ENCODE results near the gene LRRC7. TPM values are rescaled to one million over a fixed set of nuclear protein-coding genes. Genes with fewer than 3 reads are reported as not detected.

Gene LRRC7
- polyA plus RNA-seq (2013, experiment 1 of 2; ENCODE audit: insufficient read length), result 0.96 TPM
- polyA plus RNA-seq (2013, experiment 2 of 2; ENCODE audit: insufficient read length), result 1.4 TPM

DNA sequence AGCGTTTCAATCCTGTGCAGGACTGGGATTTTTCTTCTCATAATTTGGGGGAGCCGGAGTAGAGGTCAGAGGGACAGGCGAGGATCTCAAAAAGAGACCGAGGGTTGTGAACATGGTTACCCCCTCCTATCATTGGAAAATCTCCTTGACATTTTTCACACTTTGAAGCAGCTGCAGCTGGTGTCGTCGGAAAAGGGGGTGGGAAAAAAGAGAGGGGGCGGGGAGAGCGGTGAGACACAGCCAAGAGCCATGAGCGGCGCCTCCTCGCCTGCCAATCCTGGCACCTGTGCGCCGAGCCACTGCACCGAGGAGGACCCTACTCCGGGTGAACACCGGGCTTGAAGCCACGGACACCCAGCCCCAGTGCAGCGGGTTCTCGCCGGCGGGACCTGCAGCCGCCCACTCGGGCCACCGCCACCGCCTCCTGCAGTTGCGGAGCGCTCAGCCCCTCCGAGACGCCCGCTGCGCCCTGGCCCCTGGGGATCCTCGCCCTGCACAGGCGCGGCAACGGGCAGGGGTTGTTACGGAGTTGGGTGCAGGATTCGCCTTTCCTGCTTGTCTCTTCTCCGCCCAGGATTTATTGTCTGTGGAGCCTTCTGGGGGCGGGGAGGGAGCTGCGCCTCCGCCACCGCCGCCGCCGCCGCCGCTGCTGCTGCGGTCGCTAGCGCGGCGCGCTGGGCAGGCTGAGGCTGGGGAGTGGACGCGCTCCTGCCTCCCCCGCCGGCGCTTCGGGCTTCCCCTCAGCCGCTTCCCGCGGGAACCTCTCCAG is at the start of gene LRRC7:
TSS of gene LRRC7 (plus strand) at position 271 of the 769 bp plus-strand sequence. CDS start 718 bp downstream, outside the sequence.
- DNase-seq, result no peak

DNA sequence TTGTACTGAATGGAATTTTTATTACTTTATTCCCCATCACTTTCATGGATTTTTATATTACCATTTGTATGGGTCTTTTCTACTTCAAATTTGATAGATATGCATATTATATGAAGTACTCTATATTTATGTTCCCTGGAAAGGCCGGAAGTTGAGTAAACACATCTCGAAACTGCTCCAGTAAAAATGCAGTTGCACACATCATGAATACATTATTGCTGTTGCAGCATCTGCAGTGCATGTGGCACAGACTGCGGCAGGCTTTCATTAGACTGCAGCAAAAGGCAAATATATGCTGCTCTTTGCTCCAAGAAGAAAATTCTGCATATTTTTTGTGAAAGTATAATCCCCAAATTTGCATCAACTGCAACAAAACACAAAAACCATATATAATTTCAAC is 48.7 kb upstream of the LRRC7 start:
- peak; percentile 35 for DNase-seq

DNA sequence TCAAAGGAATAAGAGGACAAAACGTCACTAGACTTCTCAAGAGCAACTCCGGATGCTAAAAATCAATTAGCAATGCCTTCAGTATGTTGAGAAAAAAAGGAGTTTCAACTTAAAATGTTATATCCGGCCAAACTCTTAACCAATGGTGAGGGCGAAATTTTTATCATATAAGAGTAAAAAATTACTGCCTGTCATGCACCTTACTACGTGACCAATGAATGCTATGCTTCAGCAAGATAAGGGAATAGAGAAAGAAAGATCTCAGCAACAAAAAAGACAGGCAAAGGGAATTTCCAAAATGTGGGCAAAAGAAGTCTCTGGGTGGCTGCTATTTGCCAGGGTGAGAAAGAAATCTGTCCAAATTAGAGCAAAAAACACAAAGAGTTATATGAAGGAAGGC is 47.4 kb upstream of the LRRC7 start:
- DNase-seq, result no peak

DNA sequence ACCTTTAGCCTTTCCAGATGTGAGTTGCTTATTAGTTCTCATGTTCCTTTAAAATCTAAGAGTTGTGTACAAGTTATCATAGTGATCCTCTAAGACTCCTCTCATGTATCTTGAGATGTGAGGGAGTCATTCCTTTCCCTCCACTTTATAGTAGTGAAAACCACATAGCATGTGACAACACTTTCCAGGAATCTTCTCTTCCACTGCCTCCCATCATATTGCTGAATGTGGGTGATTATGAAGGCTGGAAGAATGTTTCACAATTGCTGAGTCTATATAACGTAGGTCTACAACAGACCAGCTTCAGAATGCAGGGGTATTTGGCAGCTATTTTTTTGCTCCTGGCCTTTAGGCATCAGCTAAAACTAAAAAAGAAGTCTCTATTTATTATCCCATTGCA is 44.7 kb upstream of the LRRC7 start:
- peak; percentile 97 for DNase-seq

DNA sequence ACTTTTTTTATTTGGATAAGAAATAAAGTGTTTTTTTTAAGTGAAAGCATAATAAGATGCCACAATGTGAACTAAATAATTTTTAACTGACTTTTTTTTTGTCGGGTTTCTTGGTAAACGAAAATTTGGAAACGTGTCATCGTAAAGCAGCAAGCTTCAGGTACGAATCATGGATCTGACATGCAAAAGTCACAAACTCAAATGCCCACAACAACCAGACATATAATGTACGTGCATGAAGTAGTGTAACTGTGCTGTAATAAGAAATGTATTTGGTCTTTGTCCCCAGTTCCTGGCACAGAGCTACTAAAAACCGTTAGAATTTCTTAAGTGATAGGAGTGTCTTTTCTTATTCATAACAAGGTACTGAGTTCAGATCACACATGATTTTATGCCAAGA is 44.3 kb upstream of the LRRC7 start:
- peak; percentile 60 for DNase-seq

DNA sequence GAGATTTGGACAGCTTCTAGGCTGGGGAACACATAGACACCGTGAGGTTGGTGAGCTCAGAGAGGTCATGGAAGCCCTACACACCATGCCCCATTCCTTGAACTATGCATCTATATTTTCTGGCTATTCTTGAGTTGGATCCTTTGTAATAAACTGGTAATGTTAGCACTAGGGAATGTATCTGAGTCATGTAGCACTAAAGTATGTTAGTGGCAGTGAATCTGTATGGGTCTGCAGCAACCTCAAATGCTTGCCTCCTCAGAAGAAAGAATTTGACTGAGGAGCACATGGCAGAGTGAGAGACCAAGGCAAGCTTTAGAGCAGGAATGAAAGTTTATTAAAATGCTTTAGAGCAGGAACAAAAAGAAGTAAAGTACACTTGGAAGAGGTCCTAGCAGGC is 43.7 kb upstream of the LRRC7 start:
- DNase-seq, result peak; percentile 86

DNA sequence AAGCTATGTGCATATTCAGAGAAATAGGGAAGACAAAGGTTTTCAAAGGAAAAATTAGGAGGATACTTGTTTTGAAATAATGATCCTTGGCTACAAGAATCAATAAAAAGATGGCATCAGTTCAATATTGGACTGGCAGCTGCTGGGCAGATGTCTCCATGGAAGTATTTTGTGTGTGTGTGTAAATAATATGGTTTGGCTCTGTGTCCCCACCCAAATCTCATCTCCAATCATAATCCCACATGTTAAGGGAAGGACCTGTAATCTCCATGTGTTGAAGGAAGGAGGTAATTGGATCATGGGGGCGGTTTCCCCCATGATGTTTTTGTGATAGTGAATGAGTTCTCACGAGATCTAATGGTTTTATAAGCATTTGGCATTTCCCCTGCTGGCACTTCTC is 40.4 kb upstream of the LRRC7 start:
- no peak for DNase-seq

DNA sequence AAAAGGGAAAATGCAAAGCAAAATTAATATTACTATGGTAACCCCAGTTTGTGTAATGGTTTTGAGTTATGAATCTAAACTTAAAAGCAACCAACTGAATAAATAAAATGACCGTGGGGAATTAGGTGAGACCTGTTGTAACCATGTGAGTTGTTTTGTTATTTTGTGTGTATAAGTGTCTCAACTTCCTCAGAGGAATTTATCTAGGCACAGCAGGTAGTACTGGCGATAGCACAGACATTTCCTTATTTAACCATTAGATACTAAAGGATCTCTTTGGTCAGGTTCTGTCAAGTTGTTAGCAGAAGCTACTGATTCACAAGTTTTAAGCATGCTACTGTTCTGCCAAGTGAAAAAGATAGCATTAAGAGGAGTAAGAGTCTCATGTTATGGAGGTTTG is 39.3 kb upstream of the LRRC7 start:
- no peak for DNase-seq

DNA sequence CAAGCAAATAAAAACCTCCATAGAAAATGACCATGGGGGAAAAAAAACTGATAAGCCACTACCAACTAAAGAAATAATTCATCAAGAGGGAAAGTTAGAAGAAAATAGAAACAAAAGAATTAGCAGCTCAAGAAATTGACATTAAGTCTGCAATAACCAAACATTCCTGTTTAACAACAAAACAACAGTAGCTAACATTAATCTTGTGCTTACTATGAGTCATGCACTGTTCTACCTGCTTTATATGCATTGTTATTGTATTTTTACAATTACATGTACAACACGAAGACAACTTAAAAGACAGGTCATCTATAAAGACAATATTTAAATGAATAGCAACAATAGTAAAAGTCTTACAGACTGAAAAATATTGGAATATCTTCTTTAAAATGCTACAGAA is 34.4 kb upstream of the LRRC7 start:
- DNase-seq, result no peak

DNA sequence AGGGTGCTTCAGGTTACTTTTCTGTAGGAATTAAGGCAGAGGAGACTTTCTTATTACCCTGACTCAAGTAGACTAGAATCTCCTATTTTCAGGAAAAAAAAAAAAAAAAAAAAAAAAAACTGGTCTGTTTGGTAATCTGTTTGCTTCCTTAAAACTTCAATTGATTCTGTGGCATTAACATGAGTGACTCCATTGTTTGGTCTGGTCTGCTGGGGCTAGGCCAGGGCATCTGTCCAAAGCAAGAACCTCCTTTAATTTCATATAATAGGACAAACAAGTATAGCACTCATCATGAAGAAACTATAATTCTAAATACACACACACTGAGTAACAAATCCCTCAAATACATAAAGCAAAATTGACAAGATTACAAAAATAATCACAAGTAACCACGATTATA is 32.9 kb upstream of the LRRC7 start:
- DNase-seq, result no peak

DNA sequence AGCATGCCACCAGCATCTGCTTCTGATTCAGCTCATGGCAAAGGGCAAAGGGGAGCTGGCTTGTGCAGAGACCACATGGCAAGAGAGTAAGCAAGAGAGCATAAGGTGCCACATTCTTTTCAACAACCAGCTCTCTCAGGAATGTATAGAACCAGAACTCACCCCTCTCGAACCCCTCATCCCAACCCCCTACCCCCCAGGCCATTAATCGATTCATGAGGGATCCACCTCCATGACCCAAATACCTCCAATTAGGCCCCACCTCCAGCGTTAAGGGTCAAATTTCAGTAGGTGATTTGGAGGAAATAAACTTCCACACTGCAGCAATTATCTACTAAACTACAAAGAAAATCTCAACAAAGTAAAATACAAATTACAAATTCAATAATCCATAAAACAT is 32.2 kb upstream of the LRRC7 start:
- no peak for DNase-seq

DNA sequence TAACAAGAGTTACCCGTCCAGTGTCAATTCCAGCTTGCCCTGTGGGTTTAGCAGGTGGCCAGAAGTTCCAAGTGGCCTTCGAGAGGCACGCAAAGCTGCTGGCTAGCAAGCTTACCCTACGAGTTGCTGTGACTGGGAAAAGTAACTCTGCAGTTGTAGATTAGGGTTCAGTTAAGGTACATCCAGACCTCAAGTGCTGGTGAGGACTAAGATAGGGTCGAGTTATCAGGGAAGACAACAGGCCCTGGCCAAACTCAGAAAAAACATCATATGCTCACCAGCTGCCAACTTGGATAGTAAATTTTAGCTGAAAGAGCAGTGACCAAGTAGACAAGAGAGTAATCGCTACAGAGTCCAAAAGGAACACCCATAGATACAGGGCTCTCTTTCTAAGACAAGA is 27.7 kb upstream of the LRRC7 start:
- DNase-seq, result no peak

DNA sequence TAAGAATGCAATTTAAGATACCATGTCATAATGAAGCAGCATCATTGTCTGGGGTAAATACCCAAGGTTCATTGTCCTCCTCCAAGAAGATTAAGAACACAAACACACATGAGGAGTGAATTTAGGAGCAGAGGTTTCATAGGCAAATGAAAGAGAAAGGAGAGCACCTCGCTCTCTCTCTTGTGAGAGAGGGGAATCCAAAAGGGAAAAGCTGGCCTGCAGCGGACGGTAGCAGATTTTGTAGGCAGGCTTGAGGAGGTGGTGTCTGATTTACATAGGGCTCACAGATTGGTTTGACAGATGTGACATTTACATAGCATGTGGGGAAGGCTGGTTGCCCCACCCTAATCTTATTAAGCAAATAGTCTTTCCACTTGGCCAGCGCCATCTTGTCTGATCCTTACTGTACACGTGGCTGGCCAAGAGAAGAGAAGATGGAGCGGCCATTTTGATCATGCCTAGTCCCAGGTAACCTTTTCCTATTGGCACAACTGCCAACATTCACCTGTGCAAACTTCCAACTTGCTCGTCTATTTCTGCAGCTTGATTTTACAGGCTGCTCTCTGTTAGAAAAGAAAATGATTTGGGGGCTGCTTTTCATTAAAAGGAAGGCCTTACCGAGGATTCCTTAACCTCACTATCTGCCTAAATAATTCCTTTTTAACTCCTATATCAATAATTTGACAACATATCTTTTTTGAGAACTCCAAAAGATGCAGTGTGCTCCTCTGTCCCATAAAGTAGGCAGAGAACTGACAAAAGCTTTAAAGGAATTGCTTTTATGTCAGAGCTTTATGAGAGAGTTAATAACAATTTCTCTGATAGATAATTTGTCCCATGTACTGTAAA is 16.0 kb upstream of the LRRC7 start:
- DNase-seq, result no peak

DNA sequence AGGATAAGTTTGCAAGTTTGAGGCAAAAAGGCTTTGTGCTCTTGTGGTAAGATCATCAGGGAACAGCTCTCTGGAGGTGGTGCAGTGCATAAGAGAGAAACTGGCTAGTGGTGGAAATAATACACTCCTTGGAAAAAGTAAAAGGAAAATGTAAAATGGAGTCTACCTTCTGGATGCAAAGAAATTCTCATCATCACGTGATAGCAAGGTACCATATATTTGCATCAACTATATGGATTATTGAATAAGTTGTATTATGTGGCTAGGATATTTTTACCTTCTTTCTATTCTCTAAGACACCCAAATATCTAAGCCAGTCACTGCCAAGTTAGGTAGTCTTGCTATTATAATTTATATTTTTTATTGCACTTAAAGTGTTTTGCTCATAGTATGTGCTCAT is 14.0 kb upstream of the LRRC7 start:
- DNase-seq, result no peak

DNA sequence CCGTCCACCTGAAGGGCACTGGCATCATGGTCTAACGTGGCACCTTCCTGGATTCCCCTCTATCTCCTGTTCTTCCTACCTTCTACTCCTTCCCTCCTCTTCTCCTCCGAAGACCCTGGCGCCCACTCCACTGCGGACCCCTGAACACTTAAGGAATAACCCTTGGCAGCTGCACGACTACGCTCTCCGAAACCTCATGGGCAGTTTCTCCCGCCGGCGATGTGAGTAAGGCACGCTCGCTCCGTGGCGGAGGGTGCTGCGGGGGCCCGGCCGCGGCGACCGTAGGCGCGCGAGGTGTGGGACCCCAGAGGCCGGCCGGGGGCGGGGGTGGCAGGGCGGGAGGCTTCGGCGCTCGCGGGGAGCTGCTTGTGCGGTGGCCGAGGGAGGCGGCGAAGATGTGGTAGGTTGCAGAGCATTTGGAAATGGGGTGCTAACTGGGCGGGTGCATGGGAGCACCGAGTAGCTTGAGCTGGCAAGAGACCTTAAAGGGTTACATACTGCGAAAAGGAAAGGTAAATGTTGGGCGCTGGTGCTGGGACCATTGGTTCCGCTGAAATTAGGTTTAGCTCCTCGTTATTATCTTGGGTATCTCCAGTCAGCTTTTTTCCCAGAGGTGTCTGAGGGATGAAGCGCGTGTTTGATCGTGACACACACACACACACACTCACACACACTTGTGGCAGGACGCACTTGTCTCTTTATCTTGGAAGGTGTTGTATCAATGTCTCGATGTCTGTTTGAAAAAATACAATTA is 876 bp downstream of the LRRC7 start:
- no peak for DNase-seq

DNA sequence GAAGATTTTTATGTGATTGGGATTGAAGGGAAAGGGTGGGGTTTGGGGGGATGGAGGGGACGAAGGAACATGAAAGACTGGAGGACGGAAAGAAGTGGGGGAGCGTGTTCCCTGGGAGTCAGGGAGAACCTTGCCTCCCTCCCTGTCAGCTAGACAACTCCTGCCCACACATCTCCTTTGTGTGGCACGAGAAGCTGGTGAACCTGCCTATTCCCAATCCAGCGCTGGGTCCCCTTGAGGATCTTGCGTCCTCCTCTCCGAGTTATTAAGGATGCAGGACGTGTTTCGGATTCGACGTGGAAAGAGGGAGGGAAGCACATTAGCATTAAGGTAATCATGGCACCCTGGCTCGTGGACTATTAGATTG is 1.4 kb downstream of the LRRC7 start:
- no peak for DNase-seq

DNA sequence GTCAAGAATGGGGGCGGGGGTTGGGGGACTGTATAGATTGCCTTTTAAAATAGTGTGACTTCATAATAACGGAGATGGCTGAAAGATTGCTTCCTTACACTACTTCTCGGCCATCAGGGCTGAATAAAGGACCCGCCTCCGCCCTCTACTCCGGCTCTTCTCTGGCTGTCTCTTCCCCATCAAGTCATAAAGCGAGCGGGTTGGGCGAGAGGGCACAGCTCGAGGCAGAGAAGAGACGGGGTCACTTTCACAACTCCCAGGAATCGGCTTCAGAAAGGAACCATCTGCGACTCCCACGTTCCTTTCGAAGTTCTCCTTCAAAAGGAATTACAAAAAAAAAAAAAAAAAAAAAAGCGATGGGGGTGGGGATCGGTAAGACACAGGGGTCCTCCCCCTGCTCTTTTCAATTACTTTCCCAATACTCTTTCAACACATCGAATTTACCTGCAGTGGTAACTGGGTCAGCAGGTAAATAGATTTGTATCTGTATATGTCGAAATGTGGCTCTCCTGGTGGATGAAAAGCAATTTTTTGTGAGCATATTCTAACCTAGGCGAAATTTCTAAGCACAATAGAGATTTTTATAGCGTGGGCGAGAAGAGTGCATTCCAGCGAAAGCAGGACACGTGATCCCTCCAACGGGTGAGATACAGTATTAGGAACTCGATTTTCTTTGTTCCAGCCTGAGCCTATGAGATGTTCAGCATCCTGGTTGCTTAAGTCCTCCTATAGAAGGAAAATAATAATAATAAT is 2.0 kb downstream of the LRRC7 start:
- DNase-seq, result no peak

DNA sequence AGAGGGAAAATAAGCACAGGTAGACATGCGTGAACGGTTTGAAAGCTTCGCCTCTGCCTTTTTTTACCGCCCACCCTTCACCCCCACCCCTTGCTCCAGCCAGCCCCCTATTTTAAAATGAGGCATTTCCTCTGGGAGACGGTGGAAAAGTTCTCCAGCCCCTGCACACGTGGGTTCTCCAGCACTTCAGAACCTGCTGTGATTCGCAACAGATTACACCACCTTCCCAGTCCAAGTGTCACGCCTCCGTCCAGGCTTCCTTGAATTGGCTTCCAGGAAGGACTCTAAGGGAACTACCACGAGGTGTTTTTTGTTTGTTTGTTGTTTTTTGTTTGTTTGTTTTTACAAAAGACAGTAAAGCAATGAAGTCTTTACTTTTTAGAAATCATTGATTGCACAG is 2.6 kb downstream of the LRRC7 start:
- DNase-seq, result no peak

DNA sequence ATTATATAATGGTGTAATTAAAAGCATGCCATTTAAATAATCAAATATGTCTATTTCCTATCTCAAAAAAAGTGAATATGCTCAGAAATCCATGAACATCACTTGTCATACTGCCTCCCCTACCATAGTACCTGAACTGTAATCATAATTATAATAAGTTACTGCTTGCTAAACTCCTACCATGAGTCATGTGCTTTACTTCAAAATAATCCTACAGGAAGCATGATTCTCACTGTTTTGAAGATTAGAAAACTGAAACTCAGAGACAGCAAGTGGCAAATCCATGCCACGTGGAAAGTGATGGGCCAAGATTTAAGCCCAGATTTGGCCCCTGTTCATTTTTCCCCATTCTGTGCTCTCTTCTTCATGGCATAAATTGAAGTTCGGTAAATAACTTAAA is 5.2 kb downstream of the LRRC7 start:
- no peak for DNase-seq

DNA sequence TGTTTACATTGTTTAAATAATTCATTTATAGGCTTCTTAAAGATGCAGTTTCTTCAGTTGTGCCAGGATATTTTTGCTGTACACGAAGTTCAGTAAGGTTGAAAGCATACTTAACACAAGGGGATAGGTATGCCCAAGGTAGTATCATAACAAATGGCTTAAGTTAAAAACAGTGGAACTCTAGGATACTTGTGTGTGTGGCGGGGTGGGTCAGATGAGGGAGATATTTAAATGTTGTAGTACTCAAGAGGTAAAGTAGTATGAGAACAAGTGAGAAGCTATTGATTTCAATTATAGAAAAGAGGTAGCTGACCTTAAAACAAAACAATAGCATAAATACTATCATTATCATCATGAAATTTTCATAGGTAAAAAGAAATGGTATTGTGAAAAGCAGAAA is 6.2 kb downstream of the LRRC7 start:
- no peak for DNase-seq

DNA sequence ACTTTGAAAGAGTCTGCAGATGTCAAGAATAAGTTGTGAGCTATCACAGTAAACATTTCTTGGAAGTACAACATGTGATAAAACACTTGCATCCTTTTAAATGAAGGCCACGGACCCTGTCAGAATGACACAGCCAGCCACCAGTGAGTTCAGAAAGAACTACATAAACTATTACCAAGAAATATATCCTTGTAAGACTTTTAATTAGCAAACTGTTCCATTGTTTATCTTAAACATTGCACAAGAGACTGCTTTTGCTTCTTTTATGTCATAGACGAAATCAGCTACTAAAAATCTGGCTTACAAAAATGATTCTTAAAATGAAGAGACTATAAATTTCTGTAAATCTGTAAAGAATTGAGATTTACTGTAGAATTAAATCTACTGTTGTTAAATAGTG is 17.9 kb downstream of the LRRC7 start:
- DNase-seq, result no peak

DNA sequence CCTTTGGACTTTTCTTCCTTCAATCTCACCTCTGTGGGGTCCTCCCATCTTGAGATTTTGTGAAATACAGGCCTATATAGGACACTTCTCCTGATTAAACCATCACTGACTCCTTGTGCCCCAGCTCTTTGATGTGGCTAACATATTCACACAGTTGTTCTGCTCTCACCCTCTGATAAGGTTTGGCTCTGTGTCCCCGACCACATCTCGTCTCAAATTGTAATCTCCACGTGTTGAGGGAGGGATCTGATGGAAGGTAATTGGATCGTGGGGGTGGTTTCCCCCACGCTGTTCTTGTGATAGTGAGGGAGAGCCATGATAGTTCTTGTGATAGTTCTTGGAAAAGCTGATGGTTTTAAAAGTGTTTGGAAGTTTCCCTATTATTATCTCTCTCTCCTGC is 19.7 kb downstream of the LRRC7 start:
- DNase-seq, result no peak

DNA sequence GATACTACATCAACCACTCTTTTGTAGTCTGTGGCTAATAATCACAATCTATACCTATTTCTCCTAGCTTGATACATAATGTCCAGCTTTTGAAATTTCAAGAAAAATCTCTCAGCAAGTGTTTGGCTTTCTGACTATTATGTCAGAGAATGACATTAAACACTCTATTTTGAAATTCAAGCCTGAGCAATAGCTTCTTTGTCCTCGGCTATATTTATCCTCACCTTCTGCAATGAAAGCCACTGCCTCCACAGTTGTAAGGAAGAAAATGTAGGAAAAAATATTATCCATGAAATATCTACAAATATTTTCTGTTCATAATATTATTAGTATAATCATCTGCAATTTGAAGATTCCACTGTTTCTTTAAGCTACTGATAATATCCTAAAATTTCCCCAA is 22.1 kb downstream of the LRRC7 start:
- no peak for DNase-seq

Data from fibroblast of skin of scalp (primary cell).